Measurements from ENCODE around the gene ANK2. TPM values are rescaled to one million over a fixed set of nuclear protein-coding genes. Genes with fewer than 3 reads are reported as not detected.

ANK2 gene
- polyA plus RNA-seq, 1 donor (not counting 4 experiments of a cell fraction or from before 2014, with no cell fraction given) = 0.22 TPM

DNA sequence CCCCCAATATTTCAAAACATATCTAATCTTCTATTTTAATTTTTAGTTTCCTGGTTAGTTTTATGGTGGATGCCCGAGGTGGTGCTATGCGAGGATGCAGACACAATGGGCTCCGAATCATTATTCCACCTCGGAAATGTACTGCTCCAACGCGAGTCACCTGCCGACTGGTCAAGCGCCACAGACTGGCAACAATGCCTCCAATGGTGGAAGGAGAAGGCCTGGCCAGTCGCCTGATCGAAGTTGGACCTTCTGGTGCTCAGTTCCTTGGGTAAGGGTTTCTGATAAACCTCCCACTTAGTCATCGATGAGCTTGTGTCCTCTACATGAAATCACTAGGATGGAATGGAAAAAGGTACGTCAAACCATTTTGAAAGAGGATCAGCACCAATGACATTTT lies 280.7 kb downstream of the ANK2 start:
- Histone ChIP-seq H3K9me1 (ENCODE audit: control insufficient read depth, extremely low read depth, insufficient read depth, low read length) (no peaks in the 10 kb centered on the region), H2AFZ (ENCODE audit: control insufficient read depth, low read length) (no peak overlapping the region), H3K9me3 (ENCODE audit: control insufficient read depth, low read depth, low read length) (no peaks in the 10 kb centered on the region), H3K9ac (ENCODE audit: control insufficient read depth, extremely low read depth, insufficient read depth, low read length) (no peak overlapping the region), H3K27me3 (ENCODE audit: control insufficient read depth, extremely low read depth, insufficient read depth, low read length) (peaks cover 7% of the 10 kb centered on the region), H4K20me1 (ENCODE audit: control insufficient read depth, extremely low read depth, insufficient read depth, low read length) (no peaks in the 10 kb centered on the region), H3K4me1 (ENCODE audit: control insufficient read depth, extremely low read depth, insufficient read depth, low read length) (peaks cover 2% of the 10 kb centered on the region), H3K36me3 (ENCODE audit: control insufficient read depth in 2 of 2, extremely low read depth in 1 of 2, insufficient read depth in 2 of 2, low read length in 2 of 2) (no peaks in the 10 kb centered on the region), H3K79me2 (ENCODE audit: control insufficient read depth, insufficient read depth, low read length) (no peaks in the 10 kb centered on the region), H3K4me2 (ENCODE audit: control insufficient read depth, extremely low read depth, insufficient read depth, low read depth, low read length) (no peak overlapping the region), H3K27ac (ENCODE audit: control insufficient read depth, insufficient read depth, low read length) (no peak overlapping the region), H3K4me3 (ENCODE audit: control insufficient read depth in 2 of 3, extremely low read depth in 1 of 3, insufficient read depth in 2 of 3, low read depth in 1 of 3, low read length in 3 of 3) (no peak overlapping the region)
- DNase-seq (ENCODE audit: low read depth, low spot score) (no peak), FAIRE-seq (no peak)
- TF ChIP-seq, protein P1, sequence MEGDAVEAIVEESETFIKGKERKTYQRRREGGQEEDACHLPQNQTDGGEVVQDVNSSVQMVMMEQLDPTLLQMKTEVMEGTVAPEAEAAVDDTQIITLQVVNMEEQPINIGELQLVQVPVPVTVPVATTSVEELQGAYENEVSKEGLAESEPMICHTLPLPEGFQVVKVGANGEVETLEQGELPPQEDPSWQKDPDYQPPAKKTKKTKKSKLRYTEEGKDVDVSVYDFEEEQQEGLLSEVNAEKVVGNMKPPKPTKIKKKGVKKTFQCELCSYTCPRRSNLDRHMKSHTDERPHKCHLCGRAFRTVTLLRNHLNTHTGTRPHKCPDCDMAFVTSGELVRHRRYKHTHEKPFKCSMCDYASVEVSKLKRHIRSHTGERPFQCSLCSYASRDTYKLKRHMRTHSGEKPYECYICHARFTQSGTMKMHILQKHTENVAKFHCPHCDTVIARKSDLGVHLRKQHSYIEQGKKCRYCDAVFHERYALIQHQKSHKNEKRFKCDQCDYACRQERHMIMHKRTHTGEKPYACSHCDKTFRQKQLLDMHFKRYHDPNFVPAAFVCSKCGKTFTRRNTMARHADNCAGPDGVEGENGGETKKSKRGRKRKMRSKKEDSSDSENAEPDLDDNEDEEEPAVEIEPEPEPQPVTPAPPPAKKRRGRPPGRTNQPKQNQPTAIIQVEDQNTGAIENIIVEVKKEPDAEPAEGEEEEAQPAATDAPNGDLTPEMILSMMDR (optimal IDR thresholded peaks at IDR 0.05 in 1 of 3, IDR thresholded peaks at IDR 0.05 in 1 of 3, conservative IDR thresholded peaks at IDR 0.05 in 1 of 3; ENCODE audit: extremely low read depth in 1 of 3, insufficient read depth in 2 of 3, low read length in 3 of 3) = no peak
- no peak for TF ChIP-seq EZH2 (IDR thresholded peaks at IDR 0.05; ENCODE audit: low read length)
- dilution Hi-C loops (cut with MboI; ENCODE audit: extremely low pct_ligation_motif_present, low sequenced_read_pairs) = no loop called here

- H3K36me3 ChIP-seq (ENCODE audit: control insufficient read depth in 2 of 2, extremely low read depth in 1 of 2, insufficient read depth in 2 of 2, low read length in 2 of 2) = no peaks in the 10 kb centered on the region
- H3K9ac ChIP-seq (ENCODE audit: control insufficient read depth, extremely low read depth, insufficient read depth, low read length) = no peak overlapping the region
- no peaks in the 10 kb centered on the region for H4K20me1 ChIP-seq (ENCODE audit: control insufficient read depth, extremely low read depth, insufficient read depth, low read length)
- FAIRE-seq = no peak
- dilution Hi-C loops (cut with MboI; ENCODE audit: extremely low pct_ligation_motif_present, low sequenced_read_pairs) = no loop called here
- no peak overlapping the region for H3K4me3 ChIP-seq (ENCODE audit: control insufficient read depth in 2 of 3, extremely low read depth in 1 of 3, insufficient read depth in 2 of 3, low read depth in 1 of 3, low read length in 3 of 3)
- H3K4me2 ChIP-seq (ENCODE audit: control insufficient read depth, extremely low read depth, insufficient read depth, low read depth, low read length) = no peak overlapping the region
- no peak overlapping the region for H3K27ac ChIP-seq (ENCODE audit: control insufficient read depth, insufficient read depth, low read length)
- DNase-seq (ENCODE audit: low read depth, low spot score) = no peak
- H3K9me1 ChIP-seq (ENCODE audit: control insufficient read depth, extremely low read depth, insufficient read depth, low read length) = no peaks in the 10 kb centered on the region
- H2AFZ ChIP-seq (ENCODE audit: control insufficient read depth, low read length) = no peak overlapping the region
- H3K4me1 ChIP-seq (ENCODE audit: control insufficient read depth, extremely low read depth, insufficient read depth, low read length) = no peaks in the 10 kb centered on the region
- TF ChIP-seq EZH2 (IDR thresholded peaks at IDR 0.05; ENCODE audit: low read length) = no peak
- TF ChIP-seq, protein P1 (optimal IDR thresholded peaks at IDR 0.05 in 1 of 3, IDR thresholded peaks at IDR 0.05 in 1 of 3, conservative IDR thresholded peaks at IDR 0.05 in 1 of 3; ENCODE audit: extremely low read depth in 1 of 3, insufficient read depth in 2 of 3, low read length in 3 of 3) = no peak
- H3K9me3 ChIP-seq (ENCODE audit: control insufficient read depth, low read depth, low read length) = no peaks in the 10 kb centered on the region
- no peaks in the 10 kb centered on the region for H3K79me2 ChIP-seq (ENCODE audit: control insufficient read depth, insufficient read depth, low read length)
- peaks cover 10% of the 10 kb centered on the region for H3K27me3 ChIP-seq (ENCODE audit: control insufficient read depth, extremely low read depth, insufficient read depth, low read length)
These were observed 282.4 kb downstream of the ANK2 start for GRCh38 chr4:113331811-113332210.
